ENCODE measurements around the gene AANAT. TPM values are rescaled to one million over a fixed set of nuclear protein-coding genes. Genes with fewer than 3 reads are reported as not detected.

AANAT gene
- total and polyA plus RNA-seq, 11 donors: 0.19 TPM; not detected in 10

GRCh38 chr17:76422406-76422805 lies 45.0 kb upstream of the AANAT start:
- DNase-seq: no peak
- ATAC-seq: no peak
- peaks cover 4 to 68% (median 44%) of the 10 kb centered on the region in 12 donors for H3K4me1 ChIP-seq

GRCh38 chr17:76422860-76423259 lies 44.5 kb upstream of the AANAT start:
- intact Hi-C loops (cut with DNase I): no loop called here
- 68 to 87% (median 77%) methylated on average over 6 of the region's 6 CpGs for WGBS, 4 donors
- H3K36me3 ChIP-seq: no peaks in the 10 kb centered on the region
- no peak overlapping the region for H3K4me3 ChIP-seq
- peaks cover 6 to 68% (median 44%) of the 10 kb centered on the region in 12 donors for H3K4me1 ChIP-seq
- no peaks in the 10 kb centered on the region for H3K27me3 ChIP-seq
- no peak for DNase-seq
- H3K27ac ChIP-seq: no peak overlapping the region
- no peak for TF ChIP-seq CTCF (IDR thresholded peaks at IDR 0.05)
- TF ChIP-seq POLR2A (IDR thresholded peaks at IDR 0.05): no peak
- no peaks in the 10 kb centered on the region for H3K9me3 ChIP-seq
- no peak for ATAC-seq

More at GRCh38 chr17:76422406-76422805, 45.0 kb upstream of the AANAT start:
- intact Hi-C loops (cut with DNase I): no loop called here
- Histone ChIP-seq H3K9me3 (no peaks in the 10 kb centered on the region), H3K36me3 (no peaks in the 10 kb centered on the region), H3K27ac (no peak overlapping the region), H3K4me3 (no peak overlapping the region), H3K27me3 (no peaks in the 10 kb centered on the region)
- TF ChIP-seq POLR2A (IDR thresholded peaks at IDR 0.05) (no peak), CTCF (IDR thresholded peaks at IDR 0.05) (no peak)
- WGBS, 4 donors: 90 to 96% (median 94%) methylated on average over 7 to 8 of the region's 8 CpGs

- Histone ChIP-seq H3K27ac (peak overlapping the region in 7 of 12 donors; percentile 5 to 75 (median 65)), H3K4me1 (peaks cover 3 to 68% (median 39%) of the 10 kb centered on the region in 12 donors), H3K27me3 (no peaks in the 10 kb centered on the region), H3K4me3 (no peak overlapping the region), H3K9me3 (no peaks in the 10 kb centered on the region), H3K36me3 (no peaks in the 10 kb centered on the region)
- DNase-seq: no peak
- intact Hi-C loops (cut with DNase I): no loop called here
- WGBS, 4 donors: 78 to 86% (median 83%) methylated on average over 3 of the region's 3 CpGs
- no peak for TF ChIP-seq POLR2A (IDR thresholded peaks at IDR 0.05)
- TF ChIP-seq CTCF (IDR thresholded peaks at IDR 0.05): no peak
- ATAC-seq: no peak
These were observed 40.5 kb upstream of the AANAT start for GRCh38 chr17:76426853-76427252.

GRCh38 chr17:76427501-76428231 lies 39.7 kb upstream of the AANAT start:
- intact Hi-C loops (cut with DNase I): no loop called here
- DNase-seq (peak in 1 of 5 donors; percentile 48), ATAC-seq (peak in 2 of 4 donors; percentile 17 to 31)
- peaks cover 3 to 67% (median 42%) of the 10 kb centered on the region in 12 donors for H3K4me1 ChIP-seq
- H3K27me3 ChIP-seq: no peaks in the 10 kb centered on the region
- H3K4me3 ChIP-seq: no peak overlapping the region
- 46 to 55% (median 48%) methylated on average over 8 of the region's 8 CpGs for WGBS, 4 donors
- H3K27ac ChIP-seq: peak overlapping the region in 11 of 12 donors; percentile 5 to 75 (median 48)
- no peaks in the 10 kb centered on the region for H3K36me3 ChIP-seq
- TF ChIP-seq CTCF (IDR thresholded peaks at IDR 0.05) (no peak), POLR2A (IDR thresholded peaks at IDR 0.05) (no peak)
- H3K9me3 ChIP-seq: no peaks in the 10 kb centered on the region
